Measurements from ENCODE around the gene GPHA2.

GRCh38 chr11:64898076-64898445 is 37.6 kb downstream of the GPHA2 start:
- TF ChIP-seq POLR2A (IDR thresholded peaks at IDR 0.05), result no peak
- no peak for TF ChIP-seq CTCF (IDR thresholded peaks at IDR 0.05)
